Esophagus (tissue), 2 donors: Measurements from ENCODE around the gene SPIRE2. TPM values are rescaled to one million over a fixed set of nuclear protein-coding genes. Genes with fewer than 3 reads are reported as not detected.
"Not testable (repeated sequence)": the region's sequence is repeated elsewhere in the genome, so short reads cannot be mapped to it uniquely, and the experiment has no call there.

Experiments
- H3K27ac ChIP-seq, 2 donors: one replicate each; pipeline ENCODE4 v1.5.1; 2013; ENCODE audit warnings: low read depth in 2 of 2, mild to moderate bottlenecking in 2 of 2, inconsistent platforms in 1 of 2, low read length in 1 of 2, moderate library complexity in 1 of 2
- H3K27me3 ChIP-seq, 2 donors: one replicate each; pipeline ENCODE4 v1.6.1; 2013; ENCODE audit warnings: low read length in 2 of 2, control low read depth in 1 of 2, mild to moderate bottlenecking in 1 of 2; ENCODE audit not compliant: insufficient read depth in 2 of 2, control insufficient read depth in 1 of 2
- H3K36me3 ChIP-seq, 2 donors: one replicate each; pipeline ENCODE4 v1.6.1; 2013; ENCODE audit warnings: low read length in 1 of 2; ENCODE audit not compliant: control insufficient read depth in 2 of 2, insufficient read depth in 2 of 2
- H3K4me1 ChIP-seq, 2 donors: one replicate each; pipeline ENCODE4 v1.6.1; 2013; ENCODE audit warnings: low read length in 1 of 2; ENCODE audit not compliant: control insufficient read depth in 2 of 2, insufficient read depth in 2 of 2
- H3K4me3 ChIP-seq, 2 donors: one replicate each; pipeline ENCODE4 v1.5.1; 2013; ENCODE audit warnings: low read length in 2 of 2, mild to moderate bottlenecking in 2 of 2, low read depth in 1 of 2, moderate library complexity in 1 of 2
- H3K9me3 ChIP-seq, 2 donors: one replicate each; pipeline ENCODE4 v1.6.1; 2013; ENCODE audit warnings: mild to moderate bottlenecking in 2 of 2, low read depth in 1 of 2, low read length in 1 of 2, moderate library complexity in 1 of 2; ENCODE audit not compliant: control insufficient read depth in 2 of 2, insufficient read depth in 1 of 2
- WGBS, 2 donors: extraction: QIAGEN DNeasy Blood & Tissue Kit; methylation state at CpG; one replicate each; pipeline ENCODE4 v1.1.7; 2013; 5-methylcytosine and 5-hydroxymethylcytosine counted together
- polyA plus RNA-seq, 2 donors: library from polyadenylated mRNA; stranded (reverse); fragments of 200-250 nt; gene quantifications; one replicate each; pipeline ENCODE4 v1.2.3, GENCODE V29; 2013
- donor health status: healthy with polysubstance abuse.
- donor health status: Bipolar disorder and iron deficiency.

The SPIRE2 gene
- 1 to 10 TPM; 3.6 to 6.4 TPM for polyA plus RNA-seq

GRCh38 chr16:89828199-89828869, at the start of gene SPIRE2:
Gene SPIRE2, plus strand, starts transcription at chr16:89828475. Its CDS starts 76 bp downstream, at chr16:89828551.
- no peaks in the 10 kb centered on the region for H3K36me3 ChIP-seq
- H3K27ac ChIP-seq, result peak within 1 kb of the TSS; percentile 17 to 66
- H3K4me1 ChIP-seq, result peaks cover 0 to 12% of the 10 kb centered on the region in 2 donors
- H3K4me3 ChIP-seq, result peak within 1 kb of the TSS; percentile 49 to 64
- H3K9me3 ChIP-seq, result no peaks in the 10 kb centered on the region
- H3K27me3 ChIP-seq, result no peaks in the 10 kb centered on the region
- WGBS, 2 donors, result 1 to 2% methylated on average over 31 to 91 of the region's 98 CpGs

- no peaks in the 10 kb centered on the region for H3K9me3 ChIP-seq
- H3K27me3 ChIP-seq, result no peaks in the 10 kb centered on the region
- whole genome bisulfite sequencing, 2 donors, result 89% methylated on average over 13 of the region's 13 CpGs
- H3K4me1 ChIP-seq, result no peaks in the 10 kb centered on the region
- H3K27ac ChIP-seq, result no peak overlapping the region
- no peaks in the 10 kb centered on the region for H3K36me3 ChIP-seq
- H3K4me3 ChIP-seq, result no peak overlapping the region
Measured at GRCh38 chr16:89779231-89779908, 48.9 kb upstream of the SPIRE2 start.

- WGBS, 2 donors, result 95 to 96% methylated on average over 6 of the region's 6 CpGs
- Histone ChIP-seq H3K4me1 (no peaks in the 10 kb centered on the region), H3K27ac (no peak overlapping the region), H3K9me3 (no peaks in the 10 kb centered on the region), H3K4me3 (no peak overlapping the region), H3K27me3 (no peaks in the 10 kb centered on the region), H3K36me3 (no peaks in the 10 kb centered on the region)
Measured at GRCh38 chr16:89779909-89780305, 48.4 kb upstream of the SPIRE2 start.

- H3K9me3 ChIP-seq, result no peaks in the 10 kb centered on the region
- H3K27ac ChIP-seq, result no peak overlapping the region
- 89 to 95% methylated on average over 6 of the region's 6 CpGs for WGBS, 2 donors
- H3K27me3 ChIP-seq, result no peaks in the 10 kb centered on the region
- no peaks in the 10 kb centered on the region for H3K36me3 ChIP-seq
- no peak overlapping the region for H3K4me3 ChIP-seq
- H3K4me1 ChIP-seq, result no peaks in the 10 kb centered on the region
Measured at GRCh38 chr16:89782489-89782888, 45.8 kb upstream of the SPIRE2 start.

- not testable (repeated sequence) for H3K9me3 ChIP-seq, H3K27ac ChIP-seq, H3K36me3 ChIP-seq, H3K27me3 ChIP-seq, H3K4me3 ChIP-seq, H3K4me1 ChIP-seq
- WGBS, 2 donors, result 90 to 96% methylated on average over 6 of the region's 6 CpGs
Measured at GRCh38 chr16:89783952-89784351, 44.3 kb upstream of the SPIRE2 start.

- H3K4me3 ChIP-seq, result no peak overlapping the region
- WGBS, 2 donors, result 80 to 83% methylated on average over 7 of the region's 7 CpGs
- no peak overlapping the region for H3K27ac ChIP-seq
- no peaks in the 10 kb centered on the region for H3K27me3 ChIP-seq
- no peaks in the 10 kb centered on the region for H3K36me3 ChIP-seq
- H3K4me1 ChIP-seq, result no peaks in the 10 kb centered on the region
- H3K9me3 ChIP-seq, result no peaks in the 10 kb centered on the region
Measured at GRCh38 chr16:89784406-89784805, 43.9 kb upstream of the SPIRE2 start.

- Histone ChIP-seq H3K27ac (no peak overlapping the region), H3K36me3 (no peaks in the 10 kb centered on the region), H3K4me3 (no peak overlapping the region), H3K27me3 (no peaks in the 10 kb centered on the region), H3K9me3 (no peaks in the 10 kb centered on the region), H3K4me1 (no peaks in the 10 kb centered on the region)
- 88 to 89% methylated on average over 11 of the region's 11 CpGs for WGBS, 2 donors
Measured at GRCh38 chr16:89785523-89786155, 42.6 kb upstream of the SPIRE2 start.

GRCh38 chr16:89786474-89787364, 41.6 kb upstream of the SPIRE2 start:
- peaks cover 0 to 5% of the 10 kb centered on the region in 2 donors for H3K36me3 ChIP-seq
- 95% methylated on average over 21 of the region's 21 CpGs for WGBS, 2 donors

GRCh38 chr16:89787365-89787805, 40.9 kb upstream of the SPIRE2 start:
- H3K36me3 ChIP-seq, result peaks cover 0 to 6% of the 10 kb centered on the region in 2 donors
- H3K4me1 ChIP-seq, result no peaks in the 10 kb centered on the region
- H3K4me3 ChIP-seq, result no peak overlapping the region
- H3K27ac ChIP-seq, result no peak overlapping the region
- H3K9me3 ChIP-seq, result no peaks in the 10 kb centered on the region
- WGBS, 2 donors, result 95 to 98% methylated on average over 9 of the region's 9 CpGs
- no peaks in the 10 kb centered on the region for H3K27me3 ChIP-seq

More at GRCh38 chr16:89786474-89787364, 41.6 kb upstream of the SPIRE2 start:
- no peak overlapping the region for H3K27ac ChIP-seq
- no peaks in the 10 kb centered on the region for H3K4me1 ChIP-seq
- no peaks in the 10 kb centered on the region for H3K27me3 ChIP-seq
- H3K9me3 ChIP-seq, result no peaks in the 10 kb centered on the region
- no peak overlapping the region for H3K4me3 ChIP-seq
